SK-N-SH (cell line): ENCODE results near the gene ITM2A.

Experiments used
- CHD2 ChIP-seq: fragments of 150-350 bp; IDR thresholded peaks from 2 replicates; pipeline ENCODE4 v1.6.1; 2018; ENCODE audit warnings: low read length; ENCODE audit not compliant: partially characterized antibody
- EP300 ChIP-seq, 2 experiments: IDR thresholded peaks; 2 replicates each; pipeline versions ENCODE4 v1.4.0 to v1.6.1; 2012; ENCODE audit warnings: borderline replicate concordance in 1 of 2, low read depth in 1 of 2, low read length in 1 of 2
- FOXJ3 ChIP-seq: sonication (generic); formaldehyde crosslinking; IDR thresholded peaks from 2 replicates; pipeline ENCODE4 v1.5.1; 2020; ENCODE audit warnings: mild to moderate bottlenecking, missing genetic modification reagents
- FOXM1 ChIP-seq: IDR thresholded peaks from 2 replicates; pipeline ENCODE4 v1.4.0; 2012; ENCODE audit warnings: low read depth, mild to moderate bottlenecking
- IRF3 ChIP-seq: fragments of 150-350 bp; IDR thresholded peaks from 2 replicates; pipeline ENCODE4 v1.6.1; 2016; ENCODE audit warnings: mild to moderate bottlenecking, low read depth, low read length
- MEF2A ChIP-seq: IDR thresholded peaks from 2 replicates; pipeline ENCODE4 v1.4.0; 2012; ENCODE audit warnings: low read depth, borderline replicate concordance
- MXI1 ChIP-seq: IDR thresholded peaks from 2 replicates; pipeline ENCODE4 v1.6.1; 2012; ENCODE audit warnings: mild to moderate bottlenecking, low read depth, low read length, improper control_type of control experiment
- NFIC ChIP-seq: IDR thresholded peaks from 2 replicates; pipeline ENCODE4 v1.4.0; 2012; ENCODE audit warnings: borderline replicate concordance
- POLR2AphosphoS5 ChIP-seq: IDR thresholded peaks from 2 replicates; pipeline ENCODE4 v1.6.1; 2012; ENCODE audit warnings: low read depth, low read length
- RAD21 ChIP-seq: IDR thresholded peaks from 2 replicates; pipeline ENCODE4 v1.6.1; 2012; ENCODE audit warnings: mild to moderate bottlenecking, low read length
- TAF1 ChIP-seq: IDR thresholded peaks from 2 replicates; pipeline ENCODE4 v1.6.1; 2012; ENCODE audit warnings: low read depth, mild to moderate bottlenecking, low read length, moderate library complexity, borderline replicate concordance
- TF ChIP-seq, protein P1 (sequence below): fragments of 200-600 bp; sonication (generic); IDR thresholded peaks from 2 replicates; pipeline ENCODE4 v1.6.1; 2017; ENCODE audit warnings: antibody characterized with exemption, mild to moderate bottlenecking, moderate library complexity

- TF ChIP-seq POLR2AphosphoS5 (no peak), MXI1 (no peak), MEF2A (no peak), FOXJ3 (CRISPR knock-in tag) (no peak), EP300 (IDR thresholded peaks at IDR 0.05; ENCODE audit: borderline replicate concordance in 1 of 2, low read depth in 1 of 2, low read length in 1 of 2) (no peak), NFIC (no peak), CHD2 (no peak), IRF3 (no peak), RAD21 (no peak), FOXM1 (no peak), TAF1 (no peak)
- TF ChIP-seq, protein P1, sequence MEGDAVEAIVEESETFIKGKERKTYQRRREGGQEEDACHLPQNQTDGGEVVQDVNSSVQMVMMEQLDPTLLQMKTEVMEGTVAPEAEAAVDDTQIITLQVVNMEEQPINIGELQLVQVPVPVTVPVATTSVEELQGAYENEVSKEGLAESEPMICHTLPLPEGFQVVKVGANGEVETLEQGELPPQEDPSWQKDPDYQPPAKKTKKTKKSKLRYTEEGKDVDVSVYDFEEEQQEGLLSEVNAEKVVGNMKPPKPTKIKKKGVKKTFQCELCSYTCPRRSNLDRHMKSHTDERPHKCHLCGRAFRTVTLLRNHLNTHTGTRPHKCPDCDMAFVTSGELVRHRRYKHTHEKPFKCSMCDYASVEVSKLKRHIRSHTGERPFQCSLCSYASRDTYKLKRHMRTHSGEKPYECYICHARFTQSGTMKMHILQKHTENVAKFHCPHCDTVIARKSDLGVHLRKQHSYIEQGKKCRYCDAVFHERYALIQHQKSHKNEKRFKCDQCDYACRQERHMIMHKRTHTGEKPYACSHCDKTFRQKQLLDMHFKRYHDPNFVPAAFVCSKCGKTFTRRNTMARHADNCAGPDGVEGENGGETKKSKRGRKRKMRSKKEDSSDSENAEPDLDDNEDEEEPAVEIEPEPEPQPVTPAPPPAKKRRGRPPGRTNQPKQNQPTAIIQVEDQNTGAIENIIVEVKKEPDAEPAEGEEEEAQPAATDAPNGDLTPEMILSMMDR, result no peak
These were observed 45.0 kb upstream of the ITM2A start for GRCh38 chrX:79412166-79412565.
